ENCODE data around the gene PPP1R16B.

PPP1R16B gene

GRCh38 chr20:38888059-38888831 lies 82.7 kb downstream of the PPP1R16B start:
- Histone ChIP-seq H4K91ac (ENCODE audit: low read depth, low read length, poor library complexity) (no peak overlapping the region), H2BK120ac (ENCODE audit: low read depth, low read length) (no peak overlapping the region), H2BK15ac (ENCODE audit: low read length) (no peak overlapping the region), H3K4me3 (ENCODE audit: low read length in 2 of 2) (no peak overlapping the region), H2BK5ac (ENCODE audit: low read length) (no peak overlapping the region), H3K4ac (ENCODE audit: low read length) (no peak overlapping the region), H2AFZ (ENCODE audit: low read length) (no peak overlapping the region), H3K18ac (ENCODE audit: low read length) (peak overlapping the region; percentile 37), H2BK12ac (ENCODE audit: low read length) (no peak overlapping the region), H3K14ac (ENCODE audit: low read length) (peak overlapping the region; percentile 96), H3K27ac (replicated peaks; ENCODE audit: low read length) (no peak overlapping the region), H3K9ac (ENCODE audit: low read depth, low read length, poor library complexity) (peak overlapping the region; percentile 5), H3K27me3 (ENCODE audit: control insufficient read depth in 3 of 3, insufficient read depth in 3 of 3, low read depth in 1 of 3, low read length in 3 of 3) (no peaks in the 10 kb centered on the region), H3K36me3 (replicated peaks in 1 of 2; ENCODE audit: control insufficient read depth in 2 of 2, insufficient read depth in 2 of 2, low read length in 2 of 2) (no peaks in the 10 kb centered on the region), H3K9me3 (replicated peaks in 1 of 2; ENCODE audit: control insufficient read depth in 2 of 2, insufficient read depth in 1 of 2, low read depth in 1 of 2, low read length in 2 of 2) (no peaks in the 10 kb centered on the region), H3K23ac (ENCODE audit: low read depth, low read length, poor library complexity) (no peak overlapping the region), H3K4me2 (ENCODE audit: insufficient read depth, low read length, poor library complexity, severe bottlenecking) (no peak overlapping the region), H3K4me1 (ENCODE audit: control insufficient read depth in 2 of 2, insufficient read depth in 1 of 2, low read depth in 1 of 2, low read length in 2 of 2) (peaks cover 2 to 9% of the 10 kb centered on the region in 2 donors), H4K8ac (ENCODE audit: low read depth, low read length) (no peak overlapping the region), H3K79me1 (ENCODE audit: low read depth, low read length) (no peaks in the 10 kb centered on the region), H2AK5ac (ENCODE audit: low read depth, low read length) (no peak overlapping the region)
- no CpG with 5 or more reads among the region's 13 CpGs for WGBS, 2 donors (ENCODE audit: extremely low coverage in 2 of 2, insufficient read length in 2 of 2, insufficient replicate concordance in 1 of 2)
- no peak for DNase-seq (ENCODE audit: low spot score)

GRCh38 chr20:38889050-38889449 lies 83.6 kb downstream of the PPP1R16B start:
- Histone ChIP-seq H2BK120ac (ENCODE audit: low read depth, low read length) (no peak overlapping the region), H2BK15ac (ENCODE audit: low read length) (no peak overlapping the region), H3K18ac (ENCODE audit: low read length) (no peak overlapping the region), H3K4ac (ENCODE audit: low read length) (no peak overlapping the region), H2AK5ac (ENCODE audit: low read depth, low read length) (no peak overlapping the region), H3K9me3 (replicated peaks in 1 of 2; ENCODE audit: control insufficient read depth in 2 of 2, insufficient read depth in 1 of 2, low read depth in 1 of 2, low read length in 2 of 2) (no peaks in the 10 kb centered on the region), H3K27ac (replicated peaks; ENCODE audit: low read length) (no peak overlapping the region), H3K27me3 (ENCODE audit: control insufficient read depth in 3 of 3, insufficient read depth in 3 of 3, low read depth in 1 of 3, low read length in 3 of 3) (no peaks in the 10 kb centered on the region), H3K4me1 (ENCODE audit: control insufficient read depth in 2 of 2, insufficient read depth in 1 of 2, low read depth in 1 of 2, low read length in 2 of 2) (peaks cover 6 to 10% of the 10 kb centered on the region in 2 donors), H3K23ac (ENCODE audit: low read depth, low read length, poor library complexity) (no peak overlapping the region), H2BK12ac (ENCODE audit: low read length) (no peak overlapping the region), H3K4me3 (ENCODE audit: low read length in 2 of 2) (no peak overlapping the region), H3K79me1 (ENCODE audit: low read depth, low read length) (no peaks in the 10 kb centered on the region), H3K9ac (ENCODE audit: low read depth, low read length, poor library complexity) (no peak overlapping the region), H3K36me3 (replicated peaks in 1 of 2; ENCODE audit: control insufficient read depth in 2 of 2, insufficient read depth in 2 of 2, low read length in 2 of 2) (no peaks in the 10 kb centered on the region), H4K8ac (ENCODE audit: low read depth, low read length) (no peak overlapping the region), H3K14ac (ENCODE audit: low read length) (no peak overlapping the region), H2BK5ac (ENCODE audit: low read length) (no peak overlapping the region), H3K4me2 (ENCODE audit: insufficient read depth, low read length, poor library complexity, severe bottlenecking) (no peak overlapping the region), H2AFZ (ENCODE audit: low read length) (no peak overlapping the region), H4K91ac (ENCODE audit: low read depth, low read length, poor library complexity) (no peak overlapping the region)
- DNase-seq (ENCODE audit: low spot score): no peak
- WGBS, 2 donors (ENCODE audit: extremely low coverage in 2 of 2, insufficient read length in 2 of 2, insufficient replicate concordance in 1 of 2): no CpG with 5 or more reads among the region's 2 CpGs

GRCh38 chr20:38889792-38890496 lies 84.4 kb downstream of the PPP1R16B start:
- no CpG with 5 or more reads among the region's 13 CpGs for WGBS, 2 donors (ENCODE audit: extremely low coverage in 2 of 2, insufficient read length in 2 of 2, insufficient replicate concordance in 1 of 2)
- no peak for DNase-seq (ENCODE audit: low spot score)
- no peaks in the 10 kb centered on the region for H3K36me3 ChIP-seq (replicated peaks in 1 of 2; ENCODE audit: control insufficient read depth in 2 of 2, insufficient read depth in 2 of 2, low read length in 2 of 2)

DNA sequence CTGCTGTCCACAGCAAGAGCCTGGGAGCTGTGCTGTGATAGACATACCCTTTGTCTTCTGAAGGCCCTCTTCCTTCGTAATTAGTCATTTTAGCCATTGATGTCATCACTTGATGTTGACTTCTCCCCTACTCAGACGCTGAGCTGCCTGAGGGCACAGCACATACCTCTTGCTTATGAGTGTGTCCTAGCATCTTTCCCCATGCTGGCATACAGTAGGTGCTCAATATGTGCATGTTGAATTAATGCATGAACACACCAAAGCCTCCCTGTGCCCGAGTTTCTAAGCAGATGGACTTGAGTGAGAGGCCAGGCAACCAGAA lies 85.0 kb downstream of the PPP1R16B start:
- Histone ChIP-seq H3K9me3 (replicated peaks in 1 of 2; ENCODE audit: control insufficient read depth in 2 of 2, insufficient read depth in 1 of 2, low read depth in 1 of 2, low read length in 2 of 2) (no peaks in the 10 kb centered on the region), H3K4me2 (ENCODE audit: insufficient read depth, low read length, poor library complexity, severe bottlenecking) (no peak overlapping the region), H2AK5ac (ENCODE audit: low read depth, low read length) (no peak overlapping the region), H3K4me1 (ENCODE audit: control insufficient read depth in 2 of 2, insufficient read depth in 1 of 2, low read depth in 1 of 2, low read length in 2 of 2) (peaks cover 10% of the 10 kb centered on the region in 2 donors), H3K4ac (ENCODE audit: low read length) (no peak overlapping the region), H3K79me1 (ENCODE audit: low read depth, low read length) (no peaks in the 10 kb centered on the region), H2BK120ac (ENCODE audit: low read depth, low read length) (no peak overlapping the region), H3K27me3 (ENCODE audit: control insufficient read depth in 3 of 3, insufficient read depth in 3 of 3, low read depth in 1 of 3, low read length in 3 of 3) (no peaks in the 10 kb centered on the region), H3K14ac (ENCODE audit: low read length) (no peak overlapping the region), H2BK12ac (ENCODE audit: low read length) (no peak overlapping the region), H3K9ac (ENCODE audit: low read depth, low read length, poor library complexity) (no peak overlapping the region), H3K36me3 (replicated peaks in 1 of 2; ENCODE audit: control insufficient read depth in 2 of 2, insufficient read depth in 2 of 2, low read length in 2 of 2) (no peaks in the 10 kb centered on the region), H2AFZ (ENCODE audit: low read length) (no peak overlapping the region), H3K27ac (replicated peaks; ENCODE audit: low read length) (no peak overlapping the region), H3K4me3 (ENCODE audit: low read length in 2 of 2) (no peak overlapping the region), H2BK15ac (ENCODE audit: low read length) (no peak overlapping the region), H3K18ac (ENCODE audit: low read length) (no peak overlapping the region), H4K8ac (ENCODE audit: low read depth, low read length) (no peak overlapping the region), H3K23ac (ENCODE audit: low read depth, low read length, poor library complexity) (no peak overlapping the region), H2BK5ac (ENCODE audit: low read length) (no peak overlapping the region), H4K91ac (ENCODE audit: low read depth, low read length, poor library complexity) (no peak overlapping the region)
- WGBS, 2 donors (ENCODE audit: extremely low coverage in 2 of 2, insufficient read length in 2 of 2, insufficient replicate concordance in 1 of 2): no CpG with 5 or more reads among the region's 3 CpGs
- DNase-seq (ENCODE audit: low spot score): no peak

More at GRCh38 chr20:38889792-38890496, 84.4 kb downstream of the PPP1R16B start:
- H3K27me3 ChIP-seq (ENCODE audit: control insufficient read depth in 3 of 3, insufficient read depth in 3 of 3, low read depth in 1 of 3, low read length in 3 of 3): no peaks in the 10 kb centered on the region
- H2BK120ac ChIP-seq (ENCODE audit: low read depth, low read length): no peak overlapping the region
- H3K18ac ChIP-seq (ENCODE audit: low read length): no peak overlapping the region
- H4K8ac ChIP-seq (ENCODE audit: low read depth, low read length): no peak overlapping the region
- H2BK12ac ChIP-seq (ENCODE audit: low read length): no peak overlapping the region
- no peak overlapping the region for H2BK15ac ChIP-seq (ENCODE audit: low read length)
- no peak overlapping the region for H3K4ac ChIP-seq (ENCODE audit: low read length)
- no peak overlapping the region for H3K9ac ChIP-seq (ENCODE audit: low read depth, low read length, poor library complexity)
- H3K27ac ChIP-seq (replicated peaks; ENCODE audit: low read length): no peak overlapping the region
- H3K4me2 ChIP-seq (ENCODE audit: insufficient read depth, low read length, poor library complexity, severe bottlenecking): no peak overlapping the region
- H3K4me1 ChIP-seq (ENCODE audit: control insufficient read depth in 2 of 2, insufficient read depth in 1 of 2, low read depth in 1 of 2, low read length in 2 of 2): peaks cover 10% of the 10 kb centered on the region in 2 donors
- H3K79me1 ChIP-seq (ENCODE audit: low read depth, low read length): no peaks in the 10 kb centered on the region
- H3K9me3 ChIP-seq (replicated peaks in 1 of 2; ENCODE audit: control insufficient read depth in 2 of 2, insufficient read depth in 1 of 2, low read depth in 1 of 2, low read length in 2 of 2): no peaks in the 10 kb centered on the region
- no peak overlapping the region for H2AFZ ChIP-seq (ENCODE audit: low read length)
- H2BK5ac ChIP-seq (ENCODE audit: low read length): no peak overlapping the region
- H2AK5ac ChIP-seq (ENCODE audit: low read depth, low read length): no peak overlapping the region
- no peak overlapping the region for H4K91ac ChIP-seq (ENCODE audit: low read depth, low read length, poor library complexity)
- peak overlapping the region; percentile 4 for H3K23ac ChIP-seq (ENCODE audit: low read depth, low read length, poor library complexity)
- H3K4me3 ChIP-seq (ENCODE audit: low read length in 2 of 2): no peak overlapping the region
- no peak overlapping the region for H3K14ac ChIP-seq (ENCODE audit: low read length)

Data from neuronal stem cell (in vitro differentiated cells).